HepG2 (cell line): Measurements from ENCODE around the gene ARHGEF12. TPM values are rescaled to one million over a fixed set of nuclear protein-coding genes. Genes with fewer than 3 reads are reported as not detected.

ENCODE experiments used
- BRCA1 ChIP-seq: sonication (generic); formaldehyde crosslinking; IDR thresholded peaks from 2 replicates; pipeline ENCODE4 v1.4.0; 2020; ENCODE audit warnings: missing genetic modification reagents
- CAMTA2 ChIP-seq: sonication (generic); formaldehyde crosslinking; IDR thresholded peaks from 2 replicates; pipeline ENCODE4 v1.4.0; 2020; ENCODE audit warnings: mild to moderate bottlenecking, missing genetic modification reagents, borderline replicate concordance
- CSRNP1 ChIP-seq: sonication (generic); formaldehyde crosslinking; IDR thresholded peaks from 2 replicates; pipeline ENCODE4 v1.8.1; 2023; ENCODE audit warnings: mild to moderate bottlenecking, missing genetic modification reagents
- DDIT3 ChIP-seq: sonication (generic); formaldehyde crosslinking; IDR thresholded peaks from 2 replicates; pipeline ENCODE4 v1.4.0; 2020; ENCODE audit warnings: mild to moderate bottlenecking, missing genetic modification reagents
- ETS1 ChIP-seq: sonication (generic); formaldehyde crosslinking; IDR thresholded peaks from 2 replicates; pipeline ENCODE4 v1.4.0; 2020; ENCODE audit warnings: missing genetic modification reagents
- KAT8 ChIP-seq: IDR thresholded peaks from 2 replicates; pipeline ENCODE4 v1.6.1; 2016; ENCODE audit warnings: missing genetic modification reagents, missing compliant biosample characterization
- MLXIP ChIP-seq: sonication (generic); formaldehyde crosslinking; IDR thresholded peaks from 2 replicates; pipeline ENCODE4 v1.9.0; 2021; ENCODE audit warnings: missing genetic modification reagents, borderline replicate concordance
- MXI1 ChIP-seq: IDR thresholded peaks from 3 replicates; pipeline ENCODE4 v1.6.1; 2012; ENCODE audit warnings: low read depth, low read length, inconsistent platforms, borderline replicate concordance
- NCOA2 ChIP-seq: sonication (generic); formaldehyde crosslinking; IDR thresholded peaks from 2 replicates; pipeline ENCODE4 v1.8.0; 2022; ENCODE audit warnings: inconsistent platforms
- SOX5 ChIP-seq: IDR thresholded peaks from 2 replicates; pipeline ENCODE4 v1.6.1; 2016; ENCODE audit warnings: borderline replicate concordance
- SP4 ChIP-seq: sonication (generic); formaldehyde crosslinking; IDR thresholded peaks from 2 replicates; pipeline ENCODE4 v1.8.1; 2023; ENCODE audit warnings: mild to moderate bottlenecking, missing genetic modification reagents
- SSRP1 ChIP-seq: IDR thresholded peaks from 2 replicates; pipeline ENCODE4 v1.6.1; 2016; ENCODE audit warnings: control low read depth
- STAT6 ChIP-seq: sonication (generic); formaldehyde crosslinking; IDR thresholded peaks from 2 replicates; pipeline ENCODE4 v1.4.0; 2020; ENCODE audit warnings: missing genetic modification reagents, mild to moderate bottlenecking, borderline replicate concordance
- TOPORS ChIP-seq: sonication (generic); formaldehyde crosslinking; IDR thresholded peaks from 2 replicates; pipeline ENCODE4 v1.8.0; 2023; ENCODE audit warnings: mild to moderate bottlenecking, missing genetic modification reagents
- ZBTB10 ChIP-seq: sonication (generic); formaldehyde crosslinking; IDR thresholded peaks from 2 replicates; pipeline ENCODE4 v1.4.0; 2020; ENCODE audit warnings: missing genetic modification reagents, borderline replicate concordance
- ZBTB8A ChIP-seq: sonication (generic); formaldehyde crosslinking; IDR thresholded peaks from 2 replicates; pipeline ENCODE4 v1.4.0; 2020; ENCODE audit warnings: mild to moderate bottlenecking, low read depth, missing genetic modification reagents, borderline replicate concordance
- ZFAT ChIP-seq: sonication (generic); formaldehyde crosslinking; conservative IDR thresholded peaks from 2 replicates; pipeline ENCODE4 v1.8.1; 2023; ENCODE audit warnings: missing genetic modification reagents, inconsistent platforms
- ZFP36 ChIP-seq: fragments of 150-350 bp; IDR thresholded peaks from 2 replicates; pipeline ENCODE4 v1.6.1; 2018; ENCODE audit warnings: borderline replicate concordance, low read length, low read depth; ENCODE audit not compliant: partially characterized antibody
- ZNF337 ChIP-seq: sonication (generic); formaldehyde crosslinking; IDR thresholded peaks from 2 replicates; pipeline ENCODE4 v1.5.1; 2020; ENCODE audit warnings: missing genetic modification reagents, low read depth, mild to moderate bottlenecking, borderline replicate concordance
- polyA plus RNA-seq, 8 experiments: library from polyadenylated mRNA; depleted of rRNA in 3 of 8; stranded (reverse) in 7 of 8; unstranded in 1 of 8; fragments of >200 nt; fragmentation: Illumina TruSeq in 4 of 8; extraction: Trizol in 4 of 8; gene quantifications; 2 replicates each; pipeline versions ENCODE4 v1.2.1 to v1.2.3, GENCODE V29; 2011 to 2016; ENCODE audit warnings: low read depth in 4 of 8, missing spikeins in 1 of 8, mixed read lengths in 1 of 8; ENCODE audit not compliant: insufficient read depth in 1 of 8
- total RNA-seq, 5 experiments: library from RNA; depleted of rRNA; stranded (reverse); fragments of >200 nt; fragmentation: Illumina TruSeq; extraction: Trizol; gene quantifications; 2 replicates each; pipeline ENCODE4 v1.2.3, GENCODE V29; 2016; ENCODE audit warnings: low read depth in 1 of 5

Gene ARHGEF12
- total and polyA plus RNA-seq, 2 of the 13 experiments (the other 11 are each of a cell fraction or from before 2014, with no cell fraction given), result 17.9 to 54.4 TPM

- TF ChIP-seq STAT6, result no peak
- peak; percentile 36; the same call in 1 of the 2 replicates for TF ChIP-seq NCOA2 (CRISPR knock-in tag)
- TF ChIP-seq CAMTA2, result no peak
- no peak for TF ChIP-seq SSRP1
- TF ChIP-seq KAT8 (CRISPR knock-in tag), result no peak
- TF ChIP-seq MLXIP, result no peak
- TF ChIP-seq ZFAT, result no peak
- no peak for TF ChIP-seq TOPORS
- TF ChIP-seq ZBTB10 (CRISPR knock-in tag), result no peak
- TF ChIP-seq SP4, result no peak
- peak; percentile 97 for TF ChIP-seq ZFP36
- no peak for TF ChIP-seq ZBTB8A
- TF ChIP-seq MXI1, result no peak
- no peak for TF ChIP-seq ZNF337
- TF ChIP-seq DDIT3, result no peak
- TF ChIP-seq CSRNP1 (CRISPR knock-in tag), result no peak
- no peak for TF ChIP-seq BRCA1
- TF ChIP-seq SOX5 (CRISPR knock-in tag), result peak; percentile 24; the same call in 1 of the 2 replicates
- no peak for TF ChIP-seq ETS1
Observed at GRCh38 chr11:120532832-120533196, 196.6 kb downstream of the ARHGEF12 start (continued).
